GM12878 (cell line): ENCODE results near the gene WWOX. TPM values are rescaled to one million over a fixed set of nuclear protein-coding genes. Genes with fewer than 3 reads are reported as not detected.

Experiments used
- ATAC-seq: fragments of 200-7000 bp; cut with Tn5 transposase; 3 replicates; pipeline ENCODE4 v1.9.1; 2020; ENCODE audit warnings: mild to moderate bottlenecking, moderate library complexity
- BruUV-seq: library from RNA; stranded (reverse); fragments of 400-500 nt; replicated peaks from 2 replicates; lab custom pipeline; 2021; lab: Mats Ljungman, UMichigan
- CTCF ChIA-PET: fragments of 300-600 bp; sonication (Branson Sonifier 250); formaldehyde crosslinking; extraction: SDS; loops from one replicate; lab custom pipeline; 2021; ENCODE audit warnings: inconsistent platforms; lab: Yijun Ruan, JAX
- POLR2A ChIA-PET: fragments of 350-600 bp; formaldehyde crosslinking; extraction: SDS; loops from one replicate; lab custom pipeline; 2021; ENCODE audit warnings: inconsistent platforms; lab: Charles Lee
- RAD21 ChIA-PET: fragments of 300-600 bp; sonication (Branson Sonifier 250); formaldehyde crosslinking; loops from one replicate; lab custom pipeline; 2023; ENCODE audit warnings: antibody characterized with exemption; ENCODE audit not compliant: unreplicated experiment; lab: Charles Lee
- SMC1A ChIA-PET: fragments of 300-600 bp; sonication (Branson Sonifier 250); formaldehyde crosslinking; loops from one replicate; lab custom pipeline; 2023; ENCODE audit not compliant: unreplicated experiment, uncharacterized antibody; lab: Charles Lee
- DNase-seq: peaks from one replicate; pipeline ENCODE4 v3.0.0-alpha.2; 2011; ENCODE audit warnings: low read depth, low spot score
- FAIRE-seq: peaks from 3 replicates; lab custom pipeline; 2011; peaks lifted over from hg19 to GRCh38; lab: Jason Lieb, UNC
- H2AFZ ChIP-seq: 2 replicates; pipeline ENCODE4 v1.6.0; 2011; ENCODE audit warnings: low read depth, low read length, control low read depth; ENCODE audit not compliant: control insufficient read depth
- H3K27ac ChIP-seq: 2 replicates; pipeline ENCODE4 v1.5.1; 2011; ENCODE audit warnings: control low read depth; ENCODE audit not compliant: control insufficient read depth, insufficient read depth
- H3K27me3 ChIP-seq, 2 experiments: replicated peaks in 1 of 2; 2 replicates each; pipeline versions ENCODE4 v1.6.0 to v1.6.1; 2011; ENCODE audit warnings: low read length in 1 of 2; ENCODE audit not compliant: control insufficient read depth in 2 of 2, insufficient read depth in 2 of 2
- H3K36me3 ChIP-seq, 2 experiments: 2 replicates each; pipeline ENCODE4 v1.5.1; 2011; ENCODE audit warnings: low read length in 1 of 2; ENCODE audit not compliant: control insufficient read depth in 2 of 2, insufficient read depth in 2 of 2
- H3K4me1 ChIP-seq: 2 replicates; pipeline ENCODE4 v1.6.1; 2011; ENCODE audit warnings: mild to moderate bottlenecking, low read length, moderate library complexity, mixed read lengths; ENCODE audit not compliant: control insufficient read depth, insufficient read depth
- H3K4me2 ChIP-seq: 2 replicates; pipeline ENCODE4 v1.6.0; 2011; ENCODE audit warnings: control low read depth; ENCODE audit not compliant: control insufficient read depth, insufficient read depth
- H3K4me3 ChIP-seq: fragments of 200-600 bp; sonication (generic); 2 replicates; pipeline ENCODE4 v1.5.1; 2016
- H3K79me2 ChIP-seq: 2 replicates; pipeline ENCODE4 v1.6.0; 2011; ENCODE audit warnings: low read length; ENCODE audit not compliant: control insufficient read depth, insufficient read depth
- H3K9ac ChIP-seq: 2 replicates; pipeline ENCODE4 v1.8.0; 2011; ENCODE audit warnings: low read length, control low read depth, mixed read lengths; ENCODE audit not compliant: control insufficient read depth, insufficient read depth
- H3K9me3 ChIP-seq: replicated peaks from 3 replicates; pipeline ENCODE4 v1.5.1; 2011; ENCODE audit warnings: mild to moderate bottlenecking, low read length; ENCODE audit not compliant: control insufficient read depth, insufficient read depth
- H4K20me1 ChIP-seq: 2 replicates; pipeline ENCODE4 v1.6.0; 2011; ENCODE audit not compliant: control insufficient read depth, insufficient read depth
- E2F8 ChIP-seq: fragments of 450-650 bp; IDR thresholded peaks from 2 replicates; pipeline ENCODE4 v1.6.1; 2018; ENCODE audit warnings: mild to moderate bottlenecking, low read depth, moderate library complexity; ENCODE audit not compliant: partially characterized antibody
- EZH2 ChIP-seq: IDR thresholded peaks from 2 replicates; pipeline ENCODE4 v1.6.1; 2012; ENCODE audit warnings: low read depth, mild to moderate bottlenecking, control low read depth, inconsistent platforms, low read length, borderline replicate concordance; ENCODE audit not compliant: control insufficient read depth
- NFXL1 ChIP-seq: fragments of 450-650 bp; IDR thresholded peaks from 2 replicates; pipeline ENCODE4 v1.6.1; 2017; ENCODE audit warnings: antibody characterized with exemption, mild to moderate bottlenecking, borderline replicate concordance
- POLR2AphosphoS2 ChIP-seq: IDR thresholded peaks from 2 replicates; pipeline ENCODE4 v1.6.1; 2011; ENCODE audit warnings: low read depth, mild to moderate bottlenecking, low read length, improper control_type of control experiment, moderate library complexity
- RFX5 ChIP-seq: IDR thresholded peaks from 2 replicates; pipeline ENCODE4 v1.6.1; 2011; ENCODE audit warnings: low read depth, low read length, improper control_type of control experiment
- SIX5 ChIP-seq: IDR thresholded peaks from 2 replicates; pipeline ENCODE4 v1.6.1; 2011; ENCODE audit warnings: mild to moderate bottlenecking, low read depth, low read length, moderate library complexity; ENCODE audit not compliant: severe bottlenecking
- SMAD1 ChIP-seq: fragments of 450-650 bp; IDR thresholded peaks from 2 replicates; pipeline ENCODE4 v1.6.1; 2018; ENCODE audit warnings: mild to moderate bottlenecking, low read depth; ENCODE audit not compliant: partially characterized antibody
- SMAD5 ChIP-seq: IDR thresholded peaks from 2 replicates; pipeline ENCODE4 v1.6.1; 2016; ENCODE audit warnings: antibody characterized with exemption, low read depth
- TCF3 ChIP-seq: IDR thresholded peaks from 2 replicates; pipeline ENCODE4 v1.6.1; 2012; ENCODE audit warnings: low read depth, mild to moderate bottlenecking, low read length, borderline replicate concordance; ENCODE audit not compliant: insufficient read depth
- TCF7 ChIP-seq: IDR thresholded peaks from 2 replicates; pipeline ENCODE4 v1.6.1; 2014; ENCODE audit warnings: antibody characterized with exemption, borderline replicate concordance
- YY1 ChIP-seq: IDR thresholded peaks from 2 replicates; pipeline ENCODE4 v1.6.1; 2011; ENCODE audit warnings: low read depth, mild to moderate bottlenecking, low read length
- ZNF384 ChIP-seq: IDR thresholded peaks from 2 replicates; pipeline ENCODE4 v1.6.1; 2012; ENCODE audit warnings: low read depth, mild to moderate bottlenecking, low read length, improper control_type of control experiment, borderline replicate concordance
- ZNF622 ChIP-seq: fragments of 450-650 bp; IDR thresholded peaks from 2 replicates; pipeline ENCODE4 v1.6.1; 2017; ENCODE audit warnings: mild to moderate bottlenecking, inconsistent platforms
- ZSCAN29 ChIP-seq: fragments of 450-650 bp; IDR thresholded peaks from 2 replicates; pipeline ENCODE4 v1.6.1; 2017; ENCODE audit warnings: mild to moderate bottlenecking, moderate library complexity
- WGBS: methylation state at CpG from one replicate; pipeline ENCODE4 v1.1.6; 2016; ENCODE audit warnings: low lambda C conversion rate; ENCODE audit not compliant: insufficient replicate concordance, insufficient coverage; ENCODE audit errors: missing lambda C conversion rate; 5-methylcytosine and 5-hydroxymethylcytosine counted together
- in situ Hi-C: fragments of 300-500 bp; cut with MboI; formaldehyde crosslinking; loops from 9 replicates; pipeline ENCODE4 v1.14.3; 2018; ENCODE audit warnings: mixed read lengths
- intact Hi-C: fragments of 100-400 bp; cut with micrococcal nuclease; formaldehyde crosslinking; loops from one replicate; pipeline ENCODE4 v1.14.2; 2022; ENCODE audit not compliant: unreplicated experiment
- polyA plus RNA-seq, 11 experiments: library from polyadenylated mRNA; depleted of rRNA in 4 of 11; unstranded in 6 of 11; stranded (reverse) in 5 of 11; fragments of >200 nt; fragmentation: Nextera tagmentation in 4 of 11; fragmentation: Illumina TruSeq in 1 of 11; extraction: Ambion mirVana in 4 of 11; extraction: Trizol in 1 of 11; gene quantifications; 1 replicate in 1 of 11; 2 replicates in 10 of 11; pipeline versions ENCODE4 v1.2.1 to v1.2.3, GENCODE V29; 2011 to 2016; ENCODE audit warnings: inconsistent platforms in 2 of 11, missing spikeins in 2 of 11, low read depth in 1 of 11
- total RNA-seq, 4 experiments: library from RNA; depleted of rRNA in 3 of 4; stranded (reverse); fragments of >200 nt in 3 of 4; fragmentation: Illumina TruSeq in 1 of 4; extraction: Trizol in 1 of 4; gene quantifications; 2 replicates each; pipeline versions ENCODE4 v1.2.1 to v1.2.3, GENCODE V29; 2013 to 2021
- TF ChIP-seq, protein P1 (sequence below): fragments of 450-650 bp; IDR thresholded peaks from 2 replicates; pipeline ENCODE4 v1.6.1; 2016; ENCODE audit warnings: mild to moderate bottlenecking
- TF ChIP-seq, protein P2 (sequence below): fragments of 450-650 bp; IDR thresholded peaks from 2 replicates; pipeline ENCODE4 v1.6.1; 2016; ENCODE audit warnings: mild to moderate bottlenecking

Gene WWOX
- total and polyA plus RNA-seq, 10 of the 15 experiments (the other 5 are each of a cell fraction or from before 2014, with no cell fraction given): 2.8 to 24.4 (median 17.8) TPM

- ChIA-PET POLR2A (no interaction called here), RAD21 (no interaction called here), CTCF (no interaction called here), SMC1A (no interaction called here)
- no TSS peak for BruUV-seq
- Histone ChIP-seq H3K4me2 (no peak overlapping the region), H3K9me3 (no peaks in the 10 kb centered on the region; the same call in 2 of the 3 replicates), H3K79me2 (no peaks in the 10 kb centered on the region), H3K27me3 (no peaks in the 10 kb centered on the region), H3K27ac (no peak overlapping the region), H3K36me3 (no peaks in the 10 kb centered on the region), H4K20me1 (no peaks in the 10 kb centered on the region), H3K4me3 (no peak overlapping the region), H3K9ac (no peak overlapping the region), H3K4me1 (no peaks in the 10 kb centered on the region), H2AFZ (no peak overlapping the region)
- ATAC-seq (no peak), FAIRE-seq (no peak), DNase-seq (no peak)
- in situ Hi-C loops (no loop called here), intact Hi-C loops (no loop called here)
- WGBS: 45% methylated on average over 5 of the region's 5 CpGs
- no peak for TF ChIP-seq ZSCAN29
- TF ChIP-seq YY1: no peak
- TF ChIP-seq POLR2AphosphoS2: no peak
- no peak for TF ChIP-seq TCF3
- TF ChIP-seq SIX5: no peak
- TF ChIP-seq RFX5: no peak
- no peak for TF ChIP-seq SMAD5
- TF ChIP-seq NFXL1: no peak
- TF ChIP-seq TCF7: no peak
- no peak for TF ChIP-seq ZNF622
- TF ChIP-seq, protein P1, sequence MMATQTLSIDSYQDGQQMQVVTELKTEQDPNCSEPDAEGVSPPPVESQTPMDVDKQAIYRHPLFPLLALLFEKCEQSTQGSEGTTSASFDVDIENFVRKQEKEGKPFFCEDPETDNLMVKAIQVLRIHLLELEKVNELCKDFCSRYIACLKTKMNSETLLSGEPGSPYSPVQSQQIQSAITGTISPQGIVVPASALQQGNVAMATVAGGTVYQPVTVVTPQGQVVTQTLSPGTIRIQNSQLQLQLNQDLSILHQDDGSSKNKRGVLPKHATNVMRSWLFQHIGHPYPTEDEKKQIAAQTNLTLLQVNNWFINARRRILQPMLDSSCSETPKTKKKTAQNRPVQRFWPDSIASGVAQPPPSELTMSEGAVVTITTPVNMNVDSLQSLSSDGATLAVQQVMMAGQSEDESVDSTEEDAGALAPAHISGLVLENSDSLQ: no peak
- TF ChIP-seq SMAD1: no peak
- TF ChIP-seq EZH2: no peak
- no peak for TF ChIP-seq ZNF384
- TF ChIP-seq, protein P2, sequence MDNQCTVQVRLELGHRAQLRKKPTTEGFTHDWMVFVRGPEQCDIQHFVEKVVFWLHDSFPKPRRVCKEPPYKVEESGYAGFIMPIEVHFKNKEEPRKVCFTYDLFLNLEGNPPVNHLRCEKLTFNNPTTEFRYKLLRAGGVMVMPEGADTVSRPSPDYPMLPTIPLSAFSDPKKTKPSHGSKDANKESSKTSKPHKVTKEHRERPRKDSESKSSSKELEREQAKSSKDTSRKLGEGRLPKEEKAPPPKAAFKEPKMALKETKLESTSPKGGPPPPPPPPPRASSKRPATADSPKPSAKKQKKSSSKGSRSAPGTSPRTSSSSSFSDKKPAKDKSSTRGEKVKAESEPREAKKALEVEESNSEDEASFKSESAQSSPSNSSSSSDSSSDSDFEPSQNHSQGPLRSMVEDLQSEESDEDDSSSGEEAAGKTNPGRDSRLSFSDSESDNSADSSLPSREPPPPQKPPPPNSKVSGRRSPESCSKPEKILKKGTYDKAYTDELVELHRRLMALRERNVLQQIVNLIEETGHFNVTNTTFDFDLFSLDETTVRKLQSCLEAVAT: no peak
- TF ChIP-seq E2F8: no peak
Measured at GRCh38 chr16:79006765-79007164, 907.3 kb downstream of the WWOX start.
